Measurements from ENCODE around the gene IWS1.

IWS1 gene

GRCh38 chr2:127485694-127486071 lies 40.6 kb downstream of the IWS1 start:
- in situ Hi-C loops (cut with HindIII; ENCODE audit: low sequenced_read_pairs) = no loop called here
- H3K4me3 ChIP-seq (ENCODE audit: low read depth, low read length) = no peak overlapping the region

GRCh38 chr2:127485051-127485693 lies 41.1 kb downstream of the IWS1 start:
- no peak overlapping the region for H3K4me3 ChIP-seq (ENCODE audit: low read depth, low read length)
- no peak for DNase-seq (ENCODE audit: low read depth, low spot score)
- TF ChIP-seq CTCF (IDR thresholded peaks at IDR 0.05; ENCODE audit: low read depth, low read length) = no peak
- in situ Hi-C loops (cut with HindIII; ENCODE audit: low sequenced_read_pairs) = no loop called here

More at GRCh38 chr2:127485694-127486071, 40.6 kb downstream of the IWS1 start:
- TF ChIP-seq CTCF (IDR thresholded peaks at IDR 0.05; ENCODE audit: low read depth, low read length) = no peak
- DNase-seq (ENCODE audit: low read depth, low spot score) = no peak

- in situ Hi-C loops (cut with HindIII; ENCODE audit: low sequenced_read_pairs) = no loop called here
- no peak for TF ChIP-seq CTCF (IDR thresholded peaks at IDR 0.05; ENCODE audit: low read depth, low read length)
These were observed 44.3 kb downstream of the IWS1 start for GRCh38 chr2:127482031-127482430.

GRCh38 chr2:127479866-127480743 lies 46.2 kb downstream of the IWS1 start:
- in situ Hi-C loops (cut with HindIII; ENCODE audit: low sequenced_read_pairs) = no loop called here
- H3K4me3 ChIP-seq (ENCODE audit: low read depth, low read length) = no peak overlapping the region
- DNase-seq (ENCODE audit: low read depth, low spot score) = no peak
- no peak for TF ChIP-seq CTCF (IDR thresholded peaks at IDR 0.05; ENCODE audit: low read depth, low read length)

More at GRCh38 chr2:127482031-127482430, 44.3 kb downstream of the IWS1 start:
- no peak for DNase-seq (ENCODE audit: low read depth, low spot score)
- H3K4me3 ChIP-seq (ENCODE audit: low read depth, low read length) = no peak overlapping the region

- in situ Hi-C loops (cut with HindIII; ENCODE audit: low sequenced_read_pairs) = no loop called here
- peak; percentile 68 for TF ChIP-seq CTCF (IDR thresholded peaks at IDR 0.05; ENCODE audit: low read depth, low read length)
- peak; percentile 79 for DNase-seq (ENCODE audit: low read depth, low spot score)
- no peak overlapping the region for H3K4me3 ChIP-seq (ENCODE audit: low read depth, low read length)
These were observed 47.0 kb downstream of the IWS1 start for GRCh38 chr2:127479219-127479825.

- DNase-seq (ENCODE audit: low read depth, low spot score) = no peak
- in situ Hi-C loops (cut with HindIII; ENCODE audit: low sequenced_read_pairs) = no loop called here
- no peak for TF ChIP-seq CTCF (IDR thresholded peaks at IDR 0.05; ENCODE audit: low read depth, low read length)
- no peak overlapping the region for H3K4me3 ChIP-seq (ENCODE audit: low read depth, low read length)
These were observed 50.5 kb downstream of the IWS1 start for GRCh38 chr2:127475788-127476187.
